Fibroblast of villous mesenchyme (primary cell): Measurements from ENCODE around the gene ATXN7. TPM values are rescaled to one million over a fixed set of nuclear protein-coding genes. Genes with fewer than 3 reads are reported as not detected.

Experiments used
- DNase-seq: peaks from one replicate; pipeline ENCODE4 v3.0.0-alpha.2; 2010; ENCODE audit warnings: low read depth
- H3K4me3 ChIP-seq: 2 replicates; pipeline ENCODE4 v1.5.1; 2011; ENCODE audit warnings: low read depth, mild to moderate bottlenecking, low read length
- total RNA-seq: library from RNA; depleted of rRNA; stranded (reverse); fragments of >200 nt; gene quantifications from 2 replicates; pipeline ENCODE4 v1.2.3, GENCODE V29; 2012
- TF ChIP-seq, protein P1 (sequence below): IDR thresholded peaks from 2 replicates; pipeline ENCODE4 v1.5.1; 2012; ENCODE audit warnings: low read depth, mild to moderate bottlenecking, low read length; ENCODE audit not compliant: insufficient read depth

Gene ATXN7
- total RNA-seq, 1 donor = 14.7 TPM

GRCh38 chr3:63942528-63942927, 78.9 kb downstream of the ATXN7 start:
- H3K4me3 ChIP-seq = no peak overlapping the region
- TF ChIP-seq, protein P1, sequence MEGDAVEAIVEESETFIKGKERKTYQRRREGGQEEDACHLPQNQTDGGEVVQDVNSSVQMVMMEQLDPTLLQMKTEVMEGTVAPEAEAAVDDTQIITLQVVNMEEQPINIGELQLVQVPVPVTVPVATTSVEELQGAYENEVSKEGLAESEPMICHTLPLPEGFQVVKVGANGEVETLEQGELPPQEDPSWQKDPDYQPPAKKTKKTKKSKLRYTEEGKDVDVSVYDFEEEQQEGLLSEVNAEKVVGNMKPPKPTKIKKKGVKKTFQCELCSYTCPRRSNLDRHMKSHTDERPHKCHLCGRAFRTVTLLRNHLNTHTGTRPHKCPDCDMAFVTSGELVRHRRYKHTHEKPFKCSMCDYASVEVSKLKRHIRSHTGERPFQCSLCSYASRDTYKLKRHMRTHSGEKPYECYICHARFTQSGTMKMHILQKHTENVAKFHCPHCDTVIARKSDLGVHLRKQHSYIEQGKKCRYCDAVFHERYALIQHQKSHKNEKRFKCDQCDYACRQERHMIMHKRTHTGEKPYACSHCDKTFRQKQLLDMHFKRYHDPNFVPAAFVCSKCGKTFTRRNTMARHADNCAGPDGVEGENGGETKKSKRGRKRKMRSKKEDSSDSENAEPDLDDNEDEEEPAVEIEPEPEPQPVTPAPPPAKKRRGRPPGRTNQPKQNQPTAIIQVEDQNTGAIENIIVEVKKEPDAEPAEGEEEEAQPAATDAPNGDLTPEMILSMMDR = no peak
- no peak for DNase-seq

DNA sequence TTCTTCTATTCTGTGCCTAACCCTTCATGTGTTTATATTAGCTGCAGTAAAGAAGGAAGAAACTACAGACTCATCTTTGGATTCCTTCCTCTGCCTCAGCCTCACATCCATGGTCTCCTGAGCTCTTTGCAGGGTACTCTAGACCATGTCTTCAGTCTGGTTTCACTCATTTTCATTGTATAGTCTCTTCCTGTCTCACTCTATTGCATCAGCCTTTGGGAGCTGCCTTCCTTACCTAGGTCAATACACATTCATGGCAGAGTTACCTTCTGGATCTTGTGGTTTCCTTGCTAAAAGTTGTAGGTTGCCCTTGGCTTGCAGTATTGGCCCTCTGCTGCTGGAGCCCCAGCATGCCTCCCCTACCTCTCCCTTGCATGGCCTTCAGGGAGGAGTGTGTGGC, 80.0 kb downstream of the ATXN7 start:
- DNase-seq = no peak
- TF ChIP-seq, protein P1 = no peak
- no peak overlapping the region for H3K4me3 ChIP-seq

GRCh38 chr3:63945558-63946096, 82.0 kb downstream of the ATXN7 start:
- peak; percentile 72 for DNase-seq
- no peak overlapping the region for H3K4me3 ChIP-seq
- TF ChIP-seq, protein P1 = no peak

- H3K4me3 ChIP-seq = no peak overlapping the region
- TF ChIP-seq, protein P1 = no peak
- no peak for DNase-seq
These were observed 83.1 kb downstream of the ATXN7 start for GRCh38 chr3:63946753-63947152.

- no peak for DNase-seq
- no peak overlapping the region for H3K4me3 ChIP-seq
- TF ChIP-seq, protein P1 = no peak
These were observed 83.9 kb downstream of the ATXN7 start for GRCh38 chr3:63947594-63947993.

DNA sequence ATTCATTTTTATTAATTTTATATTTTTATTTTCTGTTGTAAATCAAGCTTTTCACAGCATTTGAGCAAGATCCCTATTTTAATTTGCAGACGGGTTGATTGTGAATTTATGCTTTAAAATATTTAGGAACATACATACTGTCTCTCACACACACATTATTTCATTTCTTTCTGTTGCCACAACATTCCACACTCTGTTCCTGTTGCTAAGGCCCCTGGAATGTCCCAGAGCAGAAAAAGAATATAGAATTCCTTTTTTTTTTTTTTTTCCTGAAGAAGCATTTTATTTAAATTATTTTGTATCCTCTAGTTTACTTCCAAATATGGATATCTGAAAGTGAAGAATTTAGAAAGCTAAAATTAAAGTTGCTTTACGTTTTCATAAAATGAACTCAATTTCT, 85.3 kb downstream of the ATXN7 start:
- TF ChIP-seq, protein P1 = no peak
- no peak overlapping the region for H3K4me3 ChIP-seq
- DNase-seq = peak; percentile 55

- TF ChIP-seq, protein P1 = no peak
- no peak for DNase-seq
These were observed 87.0 kb downstream of the ATXN7 start for GRCh38 chr3:63950698-63951097.

More at GRCh38 chr3:63950698-63951097, 87.0 kb downstream of the ATXN7 start:
- H3K4me3 ChIP-seq = no peak overlapping the region
